ENCODE measurements around the gene FAM135A. TPM values are rescaled to one million over a fixed set of nuclear protein-coding genes. Genes with fewer than 3 reads are reported as not detected.
A peak's percentile ranks its signal among the peaks of the same experiment; 100 is the strongest.

Gene FAM135A
- total and polyA plus RNA-seq, 9 of the 15 experiments (the other 6 are each of a cell fraction or from before 2014, with no cell fraction given), result 7.4 to 32.9 (median 19.2) TPM

GRCh38 chr6:70551566-70551965 lies 138.3 kb downstream of the FAM135A start:
- no peaks in the 10 kb centered on the region for H3K9me1 ChIP-seq (ENCODE audit: control insufficient read depth, insufficient read depth, low read length)
- CTCF ChIA-PET (ENCODE audit: low intra/inter-chr PET ratio), result no interaction called here
- 33% methylated on average over 1 of the region's 1 CpG for WGBS (ENCODE audit: insufficient coverage, low coverage, missing lambda C conversion rate)

More at GRCh38 chr6:70551566-70551965, 138.3 kb downstream of the FAM135A start:
- Histone ChIP-seq H3K27me3 (ENCODE audit: control insufficient read depth in 2 of 2, insufficient read depth in 2 of 2, low read length in 2 of 2) (no peaks in the 10 kb centered on the region), H3K4me3 (no peak overlapping the region), H4K20me1 (replicated peaks; ENCODE audit: control insufficient read depth, insufficient read depth, low read length) (no peaks in the 10 kb centered on the region), H2AFZ (ENCODE audit: low read depth, low read length) (no peak overlapping the region), H3K9ac (ENCODE audit: insufficient read depth in 1 of 2, low read depth in 2 of 2, low read length in 2 of 2) (no peak overlapping the region), H3K36me3 (ENCODE audit: control insufficient read depth, insufficient read depth, low read length) (no peaks in the 10 kb centered on the region), H3K4me2 (ENCODE audit: insufficient read depth, low read length) (no peak overlapping the region), H3K9me3 (replicated peaks; ENCODE audit: control insufficient read depth, insufficient read depth, low read depth, low read length) (no peaks in the 10 kb centered on the region), H3K79me2 (ENCODE audit: control insufficient read depth, insufficient read depth, low read length) (no peaks in the 10 kb centered on the region), H3K4me1 (replicated peaks in 1 of 2; ENCODE audit: control insufficient read depth in 2 of 2, insufficient read depth in 2 of 2, low read length in 2 of 2) (no peaks in the 10 kb centered on the region), H3K27ac (ENCODE audit: extremely low read depth, low read depth, low read length) (no peak overlapping the region)
- intact Hi-C loops (cut with micrococcal nuclease), result no loop called here
- ATAC-seq (peak; percentile 58; the same call in 2 of the 3 replicates), FAIRE-seq (no peak), DNase-seq (ENCODE audit: extremely low read depth in 1 of 4, low spot score in 3 of 4) (no peak)
- BruUV-seq (replicated peaks), result no TSS peak
- in situ Hi-C loops (cut with MboI), result no loop called here
- POLR2A ChIA-PET, result no interaction called here
- TF ChIP-seq E2F3 (CRISPR knock-in tag; IDR thresholded peaks at IDR 0.05), result no peak
- TF ChIP-seq ATF3 (IDR thresholded peaks at IDR 0.05), result 0 out of 2 replicates have a peak, but pooled peaks have one; percentile 9
- no peak for TF ChIP-seq ATF3 (CRISPR knock-in tag; conservative IDR thresholded peaks at IDR 0.05)
- TF ChIP-seq RAD21 (CRISPR knock-in tag; conservative IDR thresholded peaks at IDR 0.05 in 1 of 2, IDR thresholded peaks at IDR 0.05 in 1 of 2), result peak; percentile 24 to 53; a peak in 3 of 4 replicates
- TF ChIP-seq REST (IDR thresholded peaks at IDR 0.05; ENCODE audit: borderline replicate concordance), result peak; percentile 17; the same call in 1 of the 2 replicates
- TF ChIP-seq REST (CRISPR knock-in tag; IDR thresholded peaks at IDR 0.05; ENCODE audit: low read depth), result no peak
- peak in 2 of 3 experiments; percentile 2 to 23; a peak in 2 of 6 replicates for TF ChIP-seq CTCF (IDR thresholded peaks at IDR 0.05 in 2 of 3, conservative IDR thresholded peaks at IDR 0.05 in 1 of 3; ENCODE audit: insufficient read depth in 2 of 3, low read depth in 1 of 3, low read length in 3 of 3)
